Bronchial epithelial cell (primary cell): ENCODE measurements around the gene OSBPL1A. TPM values are rescaled to one million over a fixed set of nuclear protein-coding genes. Genes with fewer than 3 reads are reported as not detected.

Experiments used
- DNase-seq: peaks from one replicate; pipeline ENCODE4 v3.0.0-alpha.2; 2010; ENCODE audit warnings: low read depth
- FAIRE-seq: peaks from 2 replicates; lab custom pipeline; 2011; peaks lifted over from hg19 to GRCh38; lab: Jason Lieb, UNC
- H3K27me3 ChIP-seq: 2 replicates; pipeline ENCODE4 v1.5.1; 2011; ENCODE audit warnings: low read length; ENCODE audit not compliant: control insufficient read depth, insufficient read depth
- H3K36me3 ChIP-seq: 2 replicates; pipeline ENCODE4 v1.5.1; 2011; ENCODE audit warnings: low read length; ENCODE audit not compliant: control insufficient read depth, insufficient read depth
- H3K4me3 ChIP-seq: 2 replicates; pipeline ENCODE4 v1.5.1; 2011; ENCODE audit warnings: mild to moderate bottlenecking, low read depth, low read length, control low read depth
- CTCF ChIP-seq: IDR thresholded peaks from 2 replicates; pipeline ENCODE4 v1.5.1; 2011; ENCODE audit warnings: mild to moderate bottlenecking, moderate library complexity, low read length, control low read depth, inconsistent platforms; ENCODE audit not compliant: insufficient read depth, severe bottlenecking
- total RNA-seq: library from RNA; depleted of rRNA; stranded (reverse); fragments of >200 nt; gene quantifications from 2 replicates; pipeline ENCODE4 v1.2.1, GENCODE V29; 2014

Gene OSBPL1A
- total RNA-seq, 1 donor from 2014 or later: 22.6 TPM

GRCh38 chr18:24173997-24174396 lies 223.6 kb downstream of the OSBPL1A start:
- no peak for TF ChIP-seq CTCF
- Histone ChIP-seq H3K4me3 (no peak overlapping the region), H3K36me3 (no peaks in the 10 kb centered on the region), H3K27me3 (no peaks in the 10 kb centered on the region)
- DNase-seq: peak; percentile 59
- FAIRE-seq: no peak

GRCh38 chr18:24170360-24170759 lies 227.3 kb downstream of the OSBPL1A start:
- Histone ChIP-seq H3K36me3 (peaks cover 2% of the 10 kb centered on the region), H3K4me3 (no peak overlapping the region), H3K27me3 (no peaks in the 10 kb centered on the region)
- DNase-seq (no peak), FAIRE-seq (no peak)
- no peak for TF ChIP-seq CTCF

GRCh38 chr18:24168496-24168895 lies 229.1 kb downstream of the OSBPL1A start:
- H3K27me3 ChIP-seq: no peaks in the 10 kb centered on the region
- FAIRE-seq (no peak), DNase-seq (no peak)
- peaks cover 2% of the 10 kb centered on the region for H3K36me3 ChIP-seq
- H3K4me3 ChIP-seq: no peak overlapping the region
- no peak for TF ChIP-seq CTCF

- peaks cover 2% of the 10 kb centered on the region for H3K36me3 ChIP-seq
- TF ChIP-seq CTCF: no peak
- H3K27me3 ChIP-seq: no peaks in the 10 kb centered on the region
- H3K4me3 ChIP-seq: no peak overlapping the region
- FAIRE-seq (no peak), DNase-seq (no peak)
These were observed 236.3 kb downstream of the OSBPL1A start for GRCh38 chr18:24161304-24161703.

- DNase-seq (peak; percentile 51), FAIRE-seq (no peak)
- no peak for TF ChIP-seq CTCF
- H3K4me3 ChIP-seq: no peak overlapping the region
- H3K36me3 ChIP-seq: peaks cover 2% of the 10 kb centered on the region
- H3K27me3 ChIP-seq: no peaks in the 10 kb centered on the region
These were observed 237.5 kb downstream of the OSBPL1A start for GRCh38 chr18:24160086-24160485.

GRCh38 chr18:24157855-24158254 lies 239.8 kb downstream of the OSBPL1A start:
- H3K36me3 ChIP-seq: peaks cover 2% of the 10 kb centered on the region
- H3K4me3 ChIP-seq: no peak overlapping the region
- FAIRE-seq (no peak), DNase-seq (no peak)
- TF ChIP-seq CTCF: no peak
- no peaks in the 10 kb centered on the region for H3K27me3 ChIP-seq
